ENCODE measurements around the gene ART1.

Gene ART1

GRCh38 chr11:3667149-3668035, 22.5 kb downstream of the ART1 start:
- no peak overlapping the region for H3K27ac Mint-ChIP-seq
- H3K9me3 Mint-ChIP-seq, result no peaks in the 10 kb centered on the region
- H3K4me1 Mint-ChIP-seq, result peaks cover 6% of the 10 kb centered on the region
- H3K36me3 Mint-ChIP-seq, result peaks cover 27% of the 10 kb centered on the region
- ATAC-seq (no peak), DNase-seq (ENCODE audit: low spot score in 2 of 2) (no peak)
- H3K4me3 Mint-ChIP-seq, result no peak overlapping the region

- H3K36me3 Mint-ChIP-seq, result peaks cover 44% of the 10 kb centered on the region
- DNase-seq (ENCODE audit: low spot score in 2 of 2) (no peak), ATAC-seq (peak; percentile 7)
- peak overlapping the region; percentile 56 for H3K27ac Mint-ChIP-seq
- no peaks in the 10 kb centered on the region for H3K4me1 Mint-ChIP-seq
- no peak overlapping the region for H3K4me3 Mint-ChIP-seq
- H3K9me3 Mint-ChIP-seq, result no peaks in the 10 kb centered on the region
Observed at GRCh38 chr11:3669128-3669527, 24.2 kb downstream of the ART1 start.

- Mint-ChIP-seq H3K27ac (peak overlapping the region; percentile 56), H3K4me3 (no peak overlapping the region), H3K4me1 (no peaks in the 10 kb centered on the region), H3K9me3 (no peaks in the 10 kb centered on the region), H3K36me3 (peaks cover 50% of the 10 kb centered on the region)
- ATAC-seq, result no peak
- no peak for DNase-seq (ENCODE audit: low spot score in 2 of 2)
Observed at GRCh38 chr11:3669742-3670183, 24.8 kb downstream of the ART1 start.

- Mint-ChIP-seq H3K4me1 (no peaks in the 10 kb centered on the region), H3K27ac (peak within 1 kb of the TSS; percentile 71), H3K4me3 (no peak within 1 kb of the TSS), H3K9me3 (no peaks in the 10 kb centered on the region), H3K36me3 (peaks cover 57% of the 10 kb centered on the region)
- DNase-seq (ENCODE audit: low spot score in 2 of 2) (no peak), ATAC-seq (no peak)
Observed at GRCh38 chr11:3671334-3672254, 26.7 kb downstream of the ART1 start, which contains the start of gene CHRNA10. CHRNA10 (minus strand) TSS chr11:3671384; CDS start chr11:3671312, 72 bp downstream.

GRCh38 chr11:3674189-3674588, 29.3 kb downstream of the ART1 start:
- Mint-ChIP-seq H3K4me1 (no peaks in the 10 kb centered on the region), H3K27ac (peak overlapping the region; percentile 40), H3K9me3 (no peaks in the 10 kb centered on the region), H3K4me3 (no peak overlapping the region), H3K36me3 (peaks cover 78% of the 10 kb centered on the region)
- DNase-seq (ENCODE audit: low spot score in 2 of 2), result no peak
- ATAC-seq, result no peak

- H3K9me3 Mint-ChIP-seq, result no peaks in the 10 kb centered on the region
- peak overlapping the region; percentile 48 for H3K27ac Mint-ChIP-seq
- H3K4me1 Mint-ChIP-seq, result no peaks in the 10 kb centered on the region
- peaks cover 90% of the 10 kb centered on the region for H3K36me3 Mint-ChIP-seq
- ATAC-seq (no peak), DNase-seq (ENCODE audit: low spot score in 2 of 2) (no peak)
- H3K4me3 Mint-ChIP-seq, result no peak overlapping the region
Observed at GRCh38 chr11:3675971-3676370, 31.0 kb downstream of the ART1 start.

GRCh38 chr11:3679077-3679476, 34.1 kb downstream of the ART1 start:
- Mint-ChIP-seq H3K4me1 (no peaks in the 10 kb centered on the region), H3K36me3 (peaks cover 99% of the 10 kb centered on the region), H3K27ac (peak overlapping the region; percentile 76), H3K9me3 (no peaks in the 10 kb centered on the region), H3K4me3 (no peak overlapping the region)
- ATAC-seq, result no peak
- no peak for DNase-seq (ENCODE audit: low spot score in 2 of 2)

GRCh38 chr11:3683039-3683438, 38.1 kb downstream of the ART1 start:
- no peak for DNase-seq (ENCODE audit: low spot score in 2 of 2)
- H3K9me3 Mint-ChIP-seq, result no peaks in the 10 kb centered on the region
- peaks cover 100% of the 10 kb centered on the region for H3K36me3 Mint-ChIP-seq
- no peak overlapping the region for H3K27ac Mint-ChIP-seq
- ATAC-seq, result no peak
- H3K4me3 Mint-ChIP-seq, result no peak overlapping the region
- no peaks in the 10 kb centered on the region for H3K4me1 Mint-ChIP-seq

GRCh38 chr11:3684129-3684818, 39.3 kb downstream of the ART1 start:
- DNase-seq (ENCODE audit: low spot score in 2 of 2) (no peak), ATAC-seq (no peak)
- H3K9me3 Mint-ChIP-seq, result no peaks in the 10 kb centered on the region
- no peak overlapping the region for H3K4me3 Mint-ChIP-seq
- no peak overlapping the region for H3K27ac Mint-ChIP-seq
- peaks cover 100% of the 10 kb centered on the region for H3K36me3 Mint-ChIP-seq
- H3K4me1 Mint-ChIP-seq, result no peaks in the 10 kb centered on the region

- DNase-seq (ENCODE audit: low spot score in 2 of 2) (no peak), ATAC-seq (no peak)
- Mint-ChIP-seq H3K4me3 (no peak overlapping the region), H3K36me3 (peaks cover 100% of the 10 kb centered on the region), H3K27ac (no peak overlapping the region), H3K4me1 (no peaks in the 10 kb centered on the region), H3K9me3 (no peaks in the 10 kb centered on the region)
Observed at GRCh38 chr11:3684819-3685172, 39.9 kb downstream of the ART1 start.

- no peak overlapping the region for H3K4me3 Mint-ChIP-seq
- no peak overlapping the region for H3K27ac Mint-ChIP-seq
- DNase-seq (ENCODE audit: low spot score in 2 of 2), result no peak
- ATAC-seq, result no peak
- H3K9me3 Mint-ChIP-seq, result no peaks in the 10 kb centered on the region
- no peaks in the 10 kb centered on the region for H3K4me1 Mint-ChIP-seq
- H3K36me3 Mint-ChIP-seq, result peaks cover 100% of the 10 kb centered on the region
Observed at GRCh38 chr11:3685923-3686322, 41.0 kb downstream of the ART1 start.

GRCh38 chr11:3686751-3687150, 41.8 kb downstream of the ART1 start:
- Mint-ChIP-seq H3K27ac (no peak overlapping the region), H3K36me3 (peaks cover 100% of the 10 kb centered on the region), H3K4me1 (no peaks in the 10 kb centered on the region), H3K4me3 (no peak overlapping the region), H3K9me3 (no peaks in the 10 kb centered on the region)
- no peak for DNase-seq (ENCODE audit: low spot score in 2 of 2)
- no peak for ATAC-seq

GRCh38 chr11:3700410-3700809, 55.5 kb downstream of the ART1 start:
- Mint-ChIP-seq H3K27ac (no peak overlapping the region), H3K4me3 (no peak overlapping the region), H3K9me3 (no peaks in the 10 kb centered on the region), H3K36me3 (peaks cover 100% of the 10 kb centered on the region), H3K4me1 (peaks cover 6% of the 10 kb centered on the region)
- ATAC-seq (no peak), DNase-seq (ENCODE audit: low spot score in 2 of 2) (no peak)

- no peaks in the 10 kb centered on the region for H3K9me3 Mint-ChIP-seq
- peaks cover 100% of the 10 kb centered on the region for H3K36me3 Mint-ChIP-seq
- no peak for DNase-seq (ENCODE audit: low spot score in 2 of 2)
- ATAC-seq, result no peak
- peaks cover 6% of the 10 kb centered on the region for H3K4me1 Mint-ChIP-seq
- H3K4me3 Mint-ChIP-seq, result no peak overlapping the region
- H3K27ac Mint-ChIP-seq, result no peak overlapping the region
Observed at GRCh38 chr11:3700910-3701309, 56.0 kb downstream of the ART1 start.

GRCh38 chr11:3703383-3703782, 58.5 kb downstream of the ART1 start:
- peaks cover 100% of the 10 kb centered on the region for H3K36me3 Mint-ChIP-seq
- peaks cover 6% of the 10 kb centered on the region for H3K4me1 Mint-ChIP-seq
- DNase-seq (ENCODE audit: low spot score in 2 of 2) (no peak), ATAC-seq (no peak)
- H3K9me3 Mint-ChIP-seq, result no peaks in the 10 kb centered on the region
- no peak overlapping the region for H3K4me3 Mint-ChIP-seq
- no peak overlapping the region for H3K27ac Mint-ChIP-seq
